Natural killer cell (primary cell): ENCODE results near the gene ABHD17A. TPM values are rescaled to one million over a fixed set of nuclear protein-coding genes. Genes with fewer than 3 reads are reported as not detected.

ENCODE experiments used
- ATAC-seq, 3 donors: fragments of 150-1000 bp in 2 of 3; fragments of 200-7000 bp in 1 of 3; cut with Tn5 transposase; 1 replicate in 1 of 3; 2 replicates in 2 of 3; pipeline ENCODE4 v1.10.0; 2021; ENCODE audit warnings: mild to moderate bottlenecking in 2 of 3, moderate library complexity in 2 of 3
- DNase-seq, 2 donors: peaks; one replicate each; pipeline versions ENCODE4 v3.0.0 to v3.0.0-alpha.2; 2013 to 2021; ENCODE audit warnings: mixed read lengths in 1 of 2
- H3K27ac ChIP-seq: one replicate; pipeline ENCODE4 v1.5.1; 2013; ENCODE audit warnings: mild to moderate bottlenecking, low read length
- H3K27me3 ChIP-seq: one replicate; pipeline ENCODE4 v1.6.1; 2013; ENCODE audit warnings: low read length; ENCODE audit not compliant: control insufficient read depth, insufficient read depth
- H3K36me3 ChIP-seq: one replicate; pipeline ENCODE4 v1.6.1; 2013; ENCODE audit warnings: low read length; ENCODE audit not compliant: control insufficient read depth, insufficient read depth
- H3K4me1 ChIP-seq: one replicate; pipeline ENCODE4 v1.6.1; 2013; ENCODE audit warnings: low read length; ENCODE audit not compliant: control insufficient read depth, insufficient read depth
- H3K4me3 ChIP-seq: one replicate; pipeline ENCODE4 v1.5.1; 2013; ENCODE audit warnings: low read length
- H3K9me3 ChIP-seq: one replicate; pipeline ENCODE4 v1.6.1; 2013; ENCODE audit warnings: low read length; ENCODE audit not compliant: control insufficient read depth, insufficient read depth
- H3K27ac Mint-ChIP-seq, 2 donors: one replicate each; pipeline ENCODE4 v1.8.0; 2022; ENCODE audit warnings: mild to moderate bottlenecking in 2 of 2, mixed read lengths in 2 of 2, moderate library complexity in 1 of 2
- H3K27me3 Mint-ChIP-seq, 2 donors: one replicate each; pipeline ENCODE4 v1.8.0; 2022; ENCODE audit warnings: low read depth in 2 of 2, mixed read lengths in 2 of 2
- H3K36me3 Mint-ChIP-seq: one replicate; pipeline ENCODE4 v1.8.0; 2022; ENCODE audit warnings: mixed read lengths
- H3K4me1 Mint-ChIP-seq, 2 donors: one replicate each; pipeline ENCODE4 v1.8.0; 2022; ENCODE audit warnings: mixed read lengths in 2 of 2
- H3K4me3 Mint-ChIP-seq: one replicate; pipeline ENCODE4 v1.8.0; 2022; ENCODE audit warnings: mild to moderate bottlenecking, moderate library complexity, mixed read lengths
- H3K9me3 Mint-ChIP-seq, 2 donors: one replicate each; pipeline ENCODE4 v1.8.0; 2022; ENCODE audit warnings: mixed read lengths in 2 of 2
- CTCF ChIP-seq: fragments of 200-600 bp; IDR thresholded peaks from one replicate; pipeline ENCODE4 v1.8.0; 2022; ENCODE audit warnings: antibody characterized with exemption
- WGBS: methylation state at CpG from one replicate; pipeline ENCODE4 v1.1.7; 2013; ENCODE audit warnings: missing lambda C conversion rate; ENCODE audit not compliant: insufficient coverage; 5-methylcytosine and 5-hydroxymethylcytosine counted together
- intact Hi-C: fragments of 100-400 bp; cut with micrococcal nuclease; formaldehyde crosslinking; loops from one replicate; pipeline ENCODE4 v1.14.2; 2022
- total RNA-seq, 4 donors: library from RNA; stranded (reverse); fragments of 120-200 nt in 1 of 4; gene quantifications; one replicate each; pipeline versions ENCODE4 v1.2.3 to v1.2.4, GENCODE V29; 2013 to 2022

The ABHD17A gene
- total RNA-seq, 3 donors from 2014 or later (not counting 1 experiment from before 2014, with no cell fraction given), result 554 to 652 (median 608) TPM

GRCh38 chr19:1833540-1833939 lies 51.8 kb downstream of the ABHD17A start:
- H3K27me3 ChIP-seq, result no peaks in the 10 kb centered on the region
- no peaks in the 10 kb centered on the region for H3K36me3 Mint-ChIP-seq
- peaks cover 3% of the 10 kb centered on the region for H3K36me3 ChIP-seq
- ATAC-seq (no peak), DNase-seq (no peak)
- no peaks in the 10 kb centered on the region for H3K9me3 ChIP-seq
- intact Hi-C loops, result no loop called here
- no peak for TF ChIP-seq CTCF
- H3K27ac ChIP-seq, result no peak overlapping the region
- WGBS, result 95% methylated on average over 15 of the region's 15 CpGs
- peaks cover 0 to 21% of the 10 kb centered on the region in 2 donors for H3K4me1 Mint-ChIP-seq
- no peak overlapping the region for H3K27ac Mint-ChIP-seq
- H3K4me3 ChIP-seq, result no peak overlapping the region
- no peaks in the 10 kb centered on the region for H3K9me3 Mint-ChIP-seq
- H3K4me1 ChIP-seq, result peaks cover 27% of the 10 kb centered on the region
- no peak overlapping the region for H3K4me3 Mint-ChIP-seq
- H3K27me3 Mint-ChIP-seq, result no peaks in the 10 kb centered on the region

DNA sequence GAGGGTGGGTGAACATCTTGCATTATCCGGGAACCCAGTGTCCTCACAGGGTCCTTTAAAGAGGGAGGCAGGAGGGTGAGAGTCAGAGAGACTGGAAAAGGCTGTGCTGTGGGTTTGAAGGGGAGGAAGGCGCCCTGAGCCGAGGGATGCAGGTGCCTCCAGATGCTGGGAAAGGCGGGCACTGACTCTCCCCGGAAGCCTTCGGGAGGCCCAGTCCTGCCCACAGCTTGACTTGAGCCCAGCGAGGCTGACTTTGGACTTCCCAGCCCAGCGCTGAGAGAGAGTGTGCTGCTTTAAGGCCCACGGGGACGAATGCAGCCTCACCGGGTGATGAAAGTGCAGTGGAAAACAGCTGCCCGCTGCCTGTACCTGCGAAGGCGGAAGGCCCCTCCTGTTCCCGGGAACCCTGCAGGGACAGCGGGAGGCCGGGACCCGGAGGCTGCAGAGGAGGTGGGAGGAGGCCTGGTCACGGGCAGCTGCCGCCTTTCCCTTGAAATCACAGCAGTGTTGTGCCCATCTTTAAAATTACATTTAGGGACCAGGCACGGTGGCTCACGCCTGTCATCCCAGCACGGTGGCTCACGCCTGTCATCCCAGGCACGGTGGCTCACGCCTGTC lies 53.1 kb downstream of the ABHD17A start:
- Mint-ChIP-seq H3K27ac (no peak overlapping the region), H3K4me1 (peaks cover 0 to 16% of the 10 kb centered on the region in 2 donors), H3K36me3 (no peaks in the 10 kb centered on the region), H3K27me3 (no peaks in the 10 kb centered on the region), H3K9me3 (no peaks in the 10 kb centered on the region), H3K4me3 (no peak overlapping the region)
- WGBS, result 94% methylated on average over 26 of the region's 26 CpGs
- intact Hi-C loops, result no loop called here
- Histone ChIP-seq H3K36me3 (peaks cover 8% of the 10 kb centered on the region), H3K4me3 (no peak overlapping the region), H3K27me3 (no peaks in the 10 kb centered on the region), H3K27ac (no peak overlapping the region), H3K4me1 (peaks cover 18% of the 10 kb centered on the region), H3K9me3 (no peaks in the 10 kb centered on the region)
- ATAC-seq (no peak), DNase-seq (no peak)
- TF ChIP-seq CTCF, result no peak

DNA sequence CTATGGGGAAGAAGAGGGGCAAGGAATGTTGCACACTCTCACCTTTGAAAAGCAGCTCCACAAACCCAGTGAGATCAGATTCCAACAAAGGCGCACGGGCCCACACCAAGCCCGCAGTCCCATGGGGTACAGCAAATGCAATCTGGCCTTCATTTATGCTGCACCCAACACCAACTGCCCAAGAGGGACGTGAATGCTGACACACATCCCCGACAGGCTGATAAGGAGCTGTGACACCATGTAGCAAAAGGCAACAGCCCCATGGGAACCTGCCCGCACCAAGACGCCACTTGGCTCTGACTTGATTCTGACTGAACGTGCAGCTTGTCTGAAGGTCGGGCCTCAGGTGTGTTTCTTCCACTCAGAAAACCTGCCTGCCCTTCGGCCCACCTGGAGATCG lies 54.3 kb downstream of the ABHD17A start:
- Mint-ChIP-seq H3K4me1 (peaks cover 1 to 16% of the 10 kb centered on the region in 2 donors), H3K4me3 (no peak overlapping the region), H3K27ac (no peak overlapping the region), H3K9me3 (no peaks in the 10 kb centered on the region), H3K36me3 (no peaks in the 10 kb centered on the region), H3K27me3 (no peaks in the 10 kb centered on the region)
- H3K9me3 ChIP-seq, result no peaks in the 10 kb centered on the region
- DNase-seq (no peak), ATAC-seq (no peak)
- no peak for TF ChIP-seq CTCF
- 94% methylated on average over 11 of the region's 11 CpGs for WGBS
- no peak overlapping the region for H3K27ac ChIP-seq
- H3K4me1 ChIP-seq, result peaks cover 22% of the 10 kb centered on the region
- H3K36me3 ChIP-seq, result peaks cover 12% of the 10 kb centered on the region
- H3K4me3 ChIP-seq, result no peak overlapping the region
- intact Hi-C loops, result no loop called here
- H3K27me3 ChIP-seq, result no peaks in the 10 kb centered on the region

DNA sequence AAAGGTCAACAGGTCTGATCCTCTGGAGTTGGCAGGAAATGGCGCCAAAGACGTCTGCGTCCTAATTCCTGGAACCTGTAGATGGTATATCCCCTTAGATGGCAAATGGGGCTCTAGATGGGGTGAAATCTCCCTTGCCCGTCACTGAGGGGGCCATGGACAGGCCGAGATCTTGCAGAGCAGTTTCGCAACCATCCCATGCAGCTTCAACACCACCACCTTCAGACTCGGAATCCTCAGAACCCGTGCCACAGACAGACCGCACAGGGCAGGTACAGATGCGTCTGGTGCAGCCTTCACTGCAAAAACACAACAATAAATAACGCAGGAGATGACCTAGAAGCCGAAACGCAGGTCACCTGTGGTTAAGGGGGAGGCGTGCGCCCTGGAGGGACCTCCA lies 54.7 kb downstream of the ABHD17A start:
- Histone ChIP-seq H3K36me3 (peaks cover 14% of the 10 kb centered on the region), H3K27me3 (no peaks in the 10 kb centered on the region), H3K9me3 (no peaks in the 10 kb centered on the region), H3K27ac (no peak overlapping the region), H3K4me1 (peaks cover 21% of the 10 kb centered on the region), H3K4me3 (no peak overlapping the region)
- no peak overlapping the region for H3K4me3 Mint-ChIP-seq
- H3K27me3 Mint-ChIP-seq, result no peaks in the 10 kb centered on the region
- H3K4me1 Mint-ChIP-seq, result peaks cover 4 to 14% of the 10 kb centered on the region in 2 donors
- 96% methylated on average over 15 of the region's 15 CpGs for WGBS
- no peaks in the 10 kb centered on the region for H3K9me3 Mint-ChIP-seq
- TF ChIP-seq CTCF, result no peak
- ATAC-seq (no peak), DNase-seq (no peak)
- H3K36me3 Mint-ChIP-seq, result no peaks in the 10 kb centered on the region
- no peak overlapping the region for H3K27ac Mint-ChIP-seq
- intact Hi-C loops, result no loop called here
